Stimulated activated CD8-positive, alpha-beta memory T cell treated with anti-CD3 and anti-CD28 coated beads, Interleukin-12 subunit alpha, Interleukin-12 subunit beta, amount 100 ng/mL, for 4 hours (primary cell): Measurements from ENCODE around the gene SRPK1.
"Not testable (repeated sequence)": the region's sequence is repeated elsewhere in the genome, so short reads cannot be mapped to it uniquely, and the experiment has no call there.

Experiments used
- DNase-seq: peaks from one replicate; pipeline ENCODE4 v3.0.0-alpha.2; 2020; ENCODE audit warnings: low read depth

SRPK1 gene

GRCh38 chr6:35920793-35921732, at the start of gene SRPK1:
TSS of gene SRPK1 (minus strand) at chr6:35921098. CDS start at chr6:35921056, 42 bp downstream.
- peak; percentile 77 for DNase-seq

GRCh38 chr6:35970181-35970580, 49.3 kb upstream of the SRPK1 start:
- DNase-seq = no peak

GRCh38 chr6:35969646-35970045, 48.7 kb upstream of the SRPK1 start:
- no peak for DNase-seq

- no peak for DNase-seq
Measured at GRCh38 chr6:35968821-35969220, 47.9 kb upstream of the SRPK1 start.

GRCh38 chr6:35967076-35967774, 46.3 kb upstream of the SRPK1 start:
- no peak for DNase-seq

- no peak for DNase-seq
Measured at GRCh38 chr6:35962779-35963560, 42.1 kb upstream of the SRPK1 start.

- no peak for DNase-seq
Measured at GRCh38 chr6:35960187-35960586, 39.3 kb upstream of the SRPK1 start.

- no peak for DNase-seq
Measured at GRCh38 chr6:35955970-35956369, 35.1 kb upstream of the SRPK1 start.

- no peak for DNase-seq
Measured at GRCh38 chr6:35955521-35955920, 34.6 kb upstream of the SRPK1 start.

GRCh38 chr6:35955071-35955470, 34.2 kb upstream of the SRPK1 start:
- no peak for DNase-seq

- no peak for DNase-seq
Measured at GRCh38 chr6:35954333-35954732, 33.4 kb upstream of the SRPK1 start.

GRCh38 chr6:35948725-35949124, 27.8 kb upstream of the SRPK1 start:
- DNase-seq = no peak

GRCh38 chr6:35945650-35946025, 24.7 kb upstream of the SRPK1 start:
- no peak for DNase-seq

GRCh38 chr6:35943390-35943789, 22.5 kb upstream of the SRPK1 start:
- no peak for DNase-seq

- DNase-seq = no peak
Measured at GRCh38 chr6:35942355-35942754, 21.5 kb upstream of the SRPK1 start.

- not testable (repeated sequence) for DNase-seq
Measured at GRCh38 chr6:35941170-35941569, 20.3 kb upstream of the SRPK1 start.

- not testable (repeated sequence) for DNase-seq
Measured at GRCh38 chr6:35940014-35940413, 19.1 kb upstream of the SRPK1 start.

GRCh38 chr6:35939259-35939658, 18.4 kb upstream of the SRPK1 start:
- not testable (repeated sequence) for DNase-seq

- DNase-seq = no peak
Measured at GRCh38 chr6:35936681-35937359, 15.9 kb upstream of the SRPK1 start.

- DNase-seq = no peak
Measured at GRCh38 chr6:35935469-35935868, 14.6 kb upstream of the SRPK1 start.

- DNase-seq = no peak
Measured at GRCh38 chr6:35933844-35934243, 12.9 kb upstream of the SRPK1 start.

GRCh38 chr6:35931873-35932272, 11.0 kb upstream of the SRPK1 start:
- not testable (repeated sequence) for DNase-seq
